GM23338 (cell line): ENCODE measurements around the gene LLGL1. TPM values are rescaled to one million over a fixed set of nuclear protein-coding genes. Genes with fewer than 3 reads are reported as not detected.

ENCODE experiments used
- ATAC-seq: fragments of 200-7000 bp; cut with Tn5 transposase; 3 replicates; pipeline ENCODE4 v1.9.1; 2020
- DNase-seq: peaks from one replicate; pipeline ENCODE4 v3.0.0-alpha.2; 2015; ENCODE audit warnings: low spot score
- H2AFZ ChIP-seq: fragments of 200-600 bp; sonication (generic); 2 replicates; pipeline ENCODE4 v1.8.0; 2016; ENCODE audit warnings: antibody characterized with exemption, mild to moderate bottlenecking, moderate library complexity
- H3F3A ChIP-seq: fragments of 200-600 bp; sonication (generic); replicated peaks from 2 replicates; pipeline ENCODE4 v1.8.0; 2017; ENCODE audit warnings: antibody characterized with exemption, mixed run types, low read depth
- H3K27ac ChIP-seq: fragments of 200-600 bp; sonication (generic); 2 replicates; pipeline ENCODE4 v1.6.1; 2016; ENCODE audit warnings: low read depth
- H3K27me3 ChIP-seq: fragments of 200-600 bp; sonication (generic); 2 replicates; pipeline ENCODE4 v1.8.0; 2016; ENCODE audit warnings: mild to moderate bottlenecking, mixed run types, moderate library complexity; ENCODE audit not compliant: insufficient read depth
- H3K36me3 ChIP-seq: fragments of 200-600 bp; sonication (generic); 2 replicates; pipeline ENCODE4 v1.8.0; 2016; ENCODE audit warnings: mild to moderate bottlenecking; ENCODE audit not compliant: insufficient read depth
- H3K4me1 ChIP-seq: fragments of 200-600 bp; sonication (generic); 2 replicates; pipeline ENCODE4 v1.8.0; 2016; ENCODE audit warnings: mild to moderate bottlenecking, moderate library complexity; ENCODE audit not compliant: insufficient read depth
- H3K4me2 ChIP-seq: fragments of 200-600 bp; sonication (generic); 2 replicates; pipeline ENCODE4 v1.7.1; 2017; ENCODE audit warnings: mixed run types
- H3K4me3 ChIP-seq: fragments of 200-600 bp; sonication (generic); 2 replicates; pipeline ENCODE4 v1.6.1; 2016; ENCODE audit warnings: mixed run types
- H3K79me2 ChIP-seq: fragments of 200-600 bp; sonication (generic); replicated peaks from 2 replicates; pipeline ENCODE4 v1.8.0; 2017; ENCODE audit warnings: mild to moderate bottlenecking; ENCODE audit not compliant: insufficient read depth
- H3K9me2 ChIP-seq: fragments of 200-600 bp; sonication (generic); 2 replicates; pipeline ENCODE4 v1.8.0; 2017; ENCODE audit not compliant: insufficient read depth
- H4K20me1 ChIP-seq: fragments of 200-600 bp; sonication (generic); replicated peaks from 2 replicates; pipeline ENCODE4 v1.8.0; 2017; ENCODE audit warnings: mild to moderate bottlenecking; ENCODE audit not compliant: insufficient read depth
- H3K27ac Mint-ChIP-seq: 2 replicates; pipeline ENCODE4 v1.8.0; 2020; ENCODE audit warnings: inconsistent platforms, mild to moderate bottlenecking, moderate library complexity, mixed read lengths
- H3K27me3 Mint-ChIP-seq: 3 replicates; pipeline ENCODE4 v1.8.0; 2022; ENCODE audit warnings: low read depth, mild to moderate bottlenecking, moderate library complexity, mixed read lengths, inconsistent platforms; ENCODE audit not compliant: insufficient read depth, poor library complexity
- H3K36me3 Mint-ChIP-seq: 3 replicates; pipeline ENCODE4 v1.8.0; 2021; ENCODE audit warnings: low read depth, mild to moderate bottlenecking, inconsistent platforms, moderate library complexity, mixed read lengths
- H3K4me1 Mint-ChIP-seq: 3 replicates; pipeline ENCODE4 v1.8.0; 2020; ENCODE audit warnings: mild to moderate bottlenecking, inconsistent platforms, mixed read lengths
- H3K4me3 Mint-ChIP-seq: 3 replicates; pipeline ENCODE4 v1.8.0; 2021; ENCODE audit warnings: moderate library complexity, mild to moderate bottlenecking, inconsistent platforms, mixed read lengths
- H3K9me3 Mint-ChIP-seq: 3 replicates; pipeline ENCODE4 v1.8.0; 2020; ENCODE audit warnings: moderate library complexity, mild to moderate bottlenecking, inconsistent platforms, mixed read lengths
- CREB1 ChIP-seq: fragments of 250-450 bp; sonication (Bioruptor Pico); IDR thresholded peaks from 2 replicates; pipeline ENCODE4 v1.5.0; 2020; ENCODE audit warnings: low read depth, mild to moderate bottlenecking, moderate library complexity
- ETS1 ChIP-seq: IDR thresholded peaks from 2 replicates; pipeline ENCODE4 v1.6.1; 2016; ENCODE audit warnings: antibody characterized with exemption
- EZH2 ChIP-seq: fragments of 200-600 bp; sonication (generic); IDR thresholded peaks from one replicate; pipeline ENCODE4 v1.8.0; 2017; ENCODE audit warnings: antibody characterized with exemption, mild to moderate bottlenecking, low read depth; ENCODE audit not compliant: unreplicated experiment
- EZH2phosphoT487 ChIP-seq: fragments of 200-600 bp; sonication (generic); IDR thresholded peaks from one replicate; pipeline ENCODE4 v1.8.1; 2018; ENCODE audit warnings: antibody characterized with exemption; ENCODE audit not compliant: unreplicated experiment
- JUNB ChIP-seq: IDR thresholded peaks from one replicate; pipeline ENCODE4 v1.6.1; 2016; ENCODE audit warnings: antibody characterized with exemption; ENCODE audit not compliant: unreplicated experiment
- NANOG ChIP-seq: IDR thresholded peaks from 2 replicates; pipeline ENCODE4 v1.6.1; 2016; ENCODE audit warnings: antibody characterized with exemption, borderline replicate concordance
- POLR2AphosphoS5 ChIP-seq: IDR thresholded peaks from 2 replicates; pipeline ENCODE4 v1.6.1; 2016; ENCODE audit warnings: antibody characterized with exemption, low read depth
- STAT1 ChIP-seq: IDR thresholded peaks from one replicate; pipeline ENCODE4 v1.6.1; 2016; ENCODE audit warnings: antibody characterized with exemption; ENCODE audit not compliant: unreplicated experiment
- ZNF114 ChIP-seq: fragments of 250-450 bp; sonication (Bioruptor Pico); IDR thresholded peaks from 2 replicates; pipeline ENCODE4 v1.5.0; 2020; ENCODE audit warnings: mild to moderate bottlenecking, moderate library complexity
- ZNF331 ChIP-seq: fragments of 250-450 bp; sonication (Bioruptor Pico); IDR thresholded peaks from 2 replicates; pipeline ENCODE4 v1.5.0; 2020; ENCODE audit warnings: low read depth, mild to moderate bottlenecking, moderate library complexity
- polyA plus RNA-seq: library from polyadenylated mRNA; unstranded; fragments of >200 nt; fragmentation: Nextera tagmentation; extraction: Ambion mirVana; gene quantifications from 2 replicates; pipeline ENCODE4 v1.2.1, GENCODE V29; 2016
- total RNA-seq: library from RNA; depleted of rRNA; stranded (reverse); fragments of >200 nt; shearing (Covaris generic); gene quantifications from 2 replicates; pipeline ENCODE4 v1.2.3, GENCODE V29; 2014
- TF ChIP-seq, protein P1 (sequence below): fragments of 250-450 bp; sonication (Bioruptor Pico); IDR thresholded peaks from 2 replicates; pipeline ENCODE4 v1.5.0; 2020; ENCODE audit warnings: mild to moderate bottlenecking, moderate library complexity
- TF ChIP-seq, protein P2 (sequence below), 2 experiments: fragments of 200-600 bp in 1 of 2; sonication (generic) in 1 of 2; conservative IDR thresholded peaks; 2 replicates each; pipeline versions ENCODE4 v1.5.1 to v1.6.1; 2016 to 2017; ENCODE audit warnings: antibody characterized with exemption in 2 of 2, low read depth in 2 of 2, mild to moderate bottlenecking in 2 of 2, moderate library complexity in 1 of 2
- TF ChIP-seq, protein P3 (sequence below): IDR thresholded peaks from one replicate; pipeline ENCODE4 v1.6.1; 2018; ENCODE audit warnings: antibody characterized with exemption; ENCODE audit not compliant: unreplicated experiment

Gene LLGL1
- total and polyA plus RNA-seq, 2 experiments from 2014 or later: 5.9 to 129 TPM

GRCh38 chr17:18261146-18261515, 35.7 kb downstream of the LLGL1 start:
- peak overlapping the region; percentile 96 for H2AFZ ChIP-seq
- H3K27ac ChIP-seq: peak overlapping the region; percentile 94
- TF ChIP-seq STAT1: no peak
- no peak for TF ChIP-seq JUNB
- TF ChIP-seq EZH2phosphoT487: no peak
- TF ChIP-seq, protein P1, sequence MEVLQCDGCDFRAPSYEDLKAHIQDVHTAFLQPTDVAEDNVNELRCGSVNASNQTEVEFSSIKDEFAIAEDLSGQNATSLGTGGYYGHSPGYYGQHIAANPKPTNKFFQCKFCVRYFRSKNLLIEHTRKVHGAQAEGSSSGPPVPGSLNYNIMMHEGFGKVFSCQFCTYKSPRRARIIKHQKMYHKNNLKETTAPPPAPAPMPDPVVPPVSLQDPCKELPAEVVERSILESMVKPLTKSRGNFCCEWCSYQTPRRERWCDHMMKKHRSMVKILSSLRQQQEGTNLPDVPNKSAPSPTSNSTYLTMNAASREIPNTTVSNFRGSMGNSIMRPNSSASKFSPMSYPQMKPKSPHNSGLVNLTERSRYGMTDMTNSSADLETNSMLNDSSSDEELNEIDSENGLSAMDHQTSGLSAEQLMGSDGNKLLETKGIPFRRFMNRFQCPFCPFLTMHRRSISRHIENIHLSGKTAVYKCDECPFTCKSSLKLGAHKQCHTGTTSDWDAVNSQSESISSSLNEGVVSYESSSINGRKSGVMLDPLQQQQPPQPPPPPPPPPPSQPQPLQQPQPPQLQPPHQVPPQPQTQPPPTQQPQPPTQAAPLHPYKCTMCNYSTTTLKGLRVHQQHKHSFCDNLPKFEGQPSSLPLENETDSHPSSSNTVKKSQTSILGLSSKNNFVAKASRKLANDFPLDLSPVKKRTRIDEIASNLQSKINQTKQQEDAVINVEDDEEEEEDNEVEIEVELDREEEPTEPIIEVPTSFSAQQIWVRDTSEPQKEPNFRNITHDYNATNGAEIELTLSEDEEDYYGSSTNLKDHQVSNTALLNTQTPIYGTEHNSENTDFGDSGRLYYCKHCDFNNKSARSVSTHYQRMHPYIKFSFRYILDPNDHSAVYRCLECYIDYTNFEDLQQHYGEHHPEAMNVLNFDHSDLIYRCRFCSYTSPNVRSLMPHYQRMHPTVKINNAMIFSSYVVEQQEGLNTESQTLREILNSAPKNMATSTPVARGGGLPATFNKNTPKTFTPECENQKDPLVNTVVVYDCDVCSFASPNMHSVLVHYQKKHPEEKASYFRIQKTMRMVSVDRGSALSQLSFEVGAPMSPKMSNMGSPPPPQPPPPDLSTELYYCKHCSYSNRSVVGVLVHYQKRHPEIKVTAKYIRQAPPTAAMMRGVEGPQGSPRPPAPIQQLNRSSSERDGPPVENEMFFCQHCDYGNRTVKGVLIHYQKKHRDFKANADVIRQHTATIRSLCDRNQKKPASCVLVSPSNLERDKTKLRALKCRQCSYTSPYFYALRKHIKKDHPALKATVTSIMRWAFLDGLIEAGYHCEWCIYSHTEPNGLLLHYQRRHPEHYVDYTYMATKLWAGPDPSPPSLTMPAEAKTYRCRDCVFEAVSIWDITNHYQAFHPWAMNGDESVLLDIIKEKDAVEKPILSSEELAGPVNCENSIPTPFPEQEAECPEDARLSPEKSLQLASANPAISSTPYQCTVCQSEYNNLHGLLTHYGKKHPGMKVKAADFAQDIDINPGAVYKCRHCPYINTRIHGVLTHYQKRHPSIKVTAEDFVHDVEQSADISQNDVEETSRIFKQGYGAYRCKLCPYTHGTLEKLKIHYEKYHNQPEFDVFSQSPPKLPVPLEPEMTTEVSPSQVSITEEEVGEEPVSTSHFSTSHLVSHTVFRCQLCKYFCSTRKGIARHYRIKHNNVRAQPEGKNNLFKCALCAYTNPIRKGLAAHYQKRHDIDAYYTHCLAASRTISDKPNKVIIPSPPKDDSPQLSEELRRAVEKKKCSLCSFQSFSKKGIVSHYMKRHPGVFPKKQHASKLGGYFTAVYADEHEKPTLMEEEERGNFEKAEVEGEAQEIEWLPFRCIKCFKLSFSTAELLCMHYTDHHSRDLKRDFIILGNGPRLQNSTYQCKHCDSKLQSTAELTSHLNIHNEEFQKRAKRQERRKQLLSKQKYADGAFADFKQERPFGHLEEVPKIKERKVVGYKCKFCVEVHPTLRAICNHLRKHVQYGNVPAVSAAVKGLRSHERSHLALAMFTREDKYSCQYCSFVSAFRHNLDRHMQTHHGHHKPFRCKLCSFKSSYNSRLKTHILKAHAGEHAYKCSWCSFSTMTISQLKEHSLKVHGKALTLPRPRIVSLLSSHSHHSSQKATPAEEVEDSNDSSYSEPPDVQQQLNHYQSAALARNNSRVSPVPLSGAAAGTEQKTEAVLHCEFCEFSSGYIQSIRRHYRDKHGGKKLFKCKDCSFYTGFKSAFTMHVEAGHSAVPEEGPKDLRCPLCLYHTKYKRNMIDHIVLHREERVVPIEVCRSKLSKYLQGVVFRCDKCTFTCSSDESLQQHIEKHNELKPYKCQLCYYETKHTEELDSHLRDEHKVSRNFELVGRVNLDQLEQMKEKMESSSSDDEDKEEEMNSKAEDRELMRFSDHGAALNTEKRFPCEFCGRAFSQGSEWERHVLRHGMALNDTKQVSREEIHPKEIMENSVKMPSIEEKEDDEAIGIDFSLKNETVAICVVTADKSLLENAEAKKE (CRISPR knock-in tag): no peak
- TF ChIP-seq, protein P2, sequence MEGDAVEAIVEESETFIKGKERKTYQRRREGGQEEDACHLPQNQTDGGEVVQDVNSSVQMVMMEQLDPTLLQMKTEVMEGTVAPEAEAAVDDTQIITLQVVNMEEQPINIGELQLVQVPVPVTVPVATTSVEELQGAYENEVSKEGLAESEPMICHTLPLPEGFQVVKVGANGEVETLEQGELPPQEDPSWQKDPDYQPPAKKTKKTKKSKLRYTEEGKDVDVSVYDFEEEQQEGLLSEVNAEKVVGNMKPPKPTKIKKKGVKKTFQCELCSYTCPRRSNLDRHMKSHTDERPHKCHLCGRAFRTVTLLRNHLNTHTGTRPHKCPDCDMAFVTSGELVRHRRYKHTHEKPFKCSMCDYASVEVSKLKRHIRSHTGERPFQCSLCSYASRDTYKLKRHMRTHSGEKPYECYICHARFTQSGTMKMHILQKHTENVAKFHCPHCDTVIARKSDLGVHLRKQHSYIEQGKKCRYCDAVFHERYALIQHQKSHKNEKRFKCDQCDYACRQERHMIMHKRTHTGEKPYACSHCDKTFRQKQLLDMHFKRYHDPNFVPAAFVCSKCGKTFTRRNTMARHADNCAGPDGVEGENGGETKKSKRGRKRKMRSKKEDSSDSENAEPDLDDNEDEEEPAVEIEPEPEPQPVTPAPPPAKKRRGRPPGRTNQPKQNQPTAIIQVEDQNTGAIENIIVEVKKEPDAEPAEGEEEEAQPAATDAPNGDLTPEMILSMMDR (conservative IDR thresholded peaks at IDR 0.05; ENCODE audit: low read depth in 2 of 2): no peak
- no peak for TF ChIP-seq EZH2
- TF ChIP-seq ETS1: no peak
- TF ChIP-seq, protein P3, sequence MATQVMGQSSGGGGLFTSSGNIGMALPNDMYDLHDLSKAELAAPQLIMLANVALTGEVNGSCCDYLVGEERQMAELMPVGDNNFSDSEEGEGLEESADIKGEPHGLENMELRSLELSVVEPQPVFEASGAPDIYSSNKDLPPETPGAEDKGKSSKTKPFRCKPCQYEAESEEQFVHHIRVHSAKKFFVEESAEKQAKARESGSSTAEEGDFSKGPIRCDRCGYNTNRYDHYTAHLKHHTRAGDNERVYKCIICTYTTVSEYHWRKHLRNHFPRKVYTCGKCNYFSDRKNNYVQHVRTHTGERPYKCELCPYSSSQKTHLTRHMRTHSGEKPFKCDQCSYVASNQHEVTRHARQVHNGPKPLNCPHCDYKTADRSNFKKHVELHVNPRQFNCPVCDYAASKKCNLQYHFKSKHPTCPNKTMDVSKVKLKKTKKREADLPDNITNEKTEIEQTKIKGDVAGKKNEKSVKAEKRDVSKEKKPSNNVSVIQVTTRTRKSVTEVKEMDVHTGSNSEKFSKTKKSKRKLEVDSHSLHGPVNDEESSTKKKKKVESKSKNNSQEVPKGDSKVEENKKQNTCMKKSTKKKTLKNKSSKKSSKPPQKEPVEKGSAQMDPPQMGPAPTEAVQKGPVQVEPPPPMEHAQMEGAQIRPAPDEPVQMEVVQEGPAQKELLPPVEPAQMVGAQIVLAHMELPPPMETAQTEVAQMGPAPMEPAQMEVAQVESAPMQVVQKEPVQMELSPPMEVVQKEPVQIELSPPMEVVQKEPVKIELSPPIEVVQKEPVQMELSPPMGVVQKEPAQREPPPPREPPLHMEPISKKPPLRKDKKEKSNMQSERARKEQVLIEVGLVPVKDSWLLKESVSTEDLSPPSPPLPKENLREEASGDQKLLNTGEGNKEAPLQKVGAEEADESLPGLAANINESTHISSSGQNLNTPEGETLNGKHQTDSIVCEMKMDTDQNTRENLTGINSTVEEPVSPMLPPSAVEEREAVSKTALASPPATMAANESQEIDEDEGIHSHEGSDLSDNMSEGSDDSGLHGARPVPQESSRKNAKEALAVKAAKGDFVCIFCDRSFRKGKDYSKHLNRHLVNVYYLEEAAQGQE: no peak
- no peak for TF ChIP-seq NANOG
- TF ChIP-seq POLR2AphosphoS5: no peak
- no peak for TF ChIP-seq ZNF114 (CRISPR knock-in tag)
- no peak for TF ChIP-seq ZNF331 (CRISPR knock-in tag)
- TF ChIP-seq CREB1 (CRISPR knock-in tag): no peak
- DNase-seq (peak; percentile 53), ATAC-seq (peak; percentile 1)
- H3K9me2 ChIP-seq: no peaks in the 10 kb centered on the region
- Mint-ChIP-seq H3K27me3 (peaks cover 4% of the 10 kb centered on the region), H3K4me3 (peak overlapping the region; percentile 81), H3K9me3 (no peaks in the 10 kb centered on the region), H3K36me3 (peaks cover 12% of the 10 kb centered on the region), H3K4me1 (peaks cover 29% of the 10 kb centered on the region), H3K27ac (peak overlapping the region; percentile 80; the same call in 1 of the 2 replicates)
- peaks cover 20% of the 10 kb centered on the region for H3K4me1 ChIP-seq
- no peaks in the 10 kb centered on the region for H3K27me3 ChIP-seq
- H4K20me1 ChIP-seq: no peaks in the 10 kb centered on the region; the same call in none of the 2 replicates
- H3K4me2 ChIP-seq: peak overlapping the region; percentile 99
- H3K4me3 ChIP-seq: peak overlapping the region; percentile 97
- peaks cover 14% of the 10 kb centered on the region for H3F3A ChIP-seq
- no peaks in the 10 kb centered on the region; the same call in 1 of the 2 replicates for H3K36me3 ChIP-seq
- H3K79me2 ChIP-seq: peaks cover 25% of the 10 kb centered on the region
